ENCODE data around the gene ABHD2.

ABHD2 gene

DNA sequence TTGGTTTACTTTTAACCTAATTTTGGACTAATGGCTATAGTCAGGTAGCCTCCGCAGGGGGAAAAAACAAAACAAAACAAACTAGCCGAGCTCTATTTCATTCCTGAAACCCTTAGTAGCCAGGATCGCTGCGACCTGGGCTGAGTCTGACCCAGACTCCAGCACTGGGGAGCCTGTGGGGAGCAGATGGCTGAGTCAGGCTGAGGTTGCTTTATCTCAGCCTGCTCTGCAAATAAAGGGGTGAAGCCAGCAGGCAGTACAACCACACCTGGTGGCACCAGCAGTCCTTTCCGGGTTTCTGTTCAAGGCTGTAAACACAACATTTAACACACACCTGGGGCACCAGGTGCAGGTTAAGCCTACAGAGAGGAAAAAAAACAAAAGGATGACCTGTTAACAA lies 27.3 kb downstream of the ABHD2 start:
- Histone ChIP-seq H3K4me2 (ENCODE audit: low read length) (peak overlapping the region; percentile 10; the same call in 1 of the 2 replicates), H3K36me3 (ENCODE audit: insufficient read depth, low read length) (peaks cover 31% of the 10 kb centered on the region), H3K4me3 (ENCODE audit: low read depth, low read length, poor library complexity, severe bottlenecking) (no peak overlapping the region), H3K9me3 (ENCODE audit: low read length) (no peaks in the 10 kb centered on the region), H3K4me1 (ENCODE audit: insufficient read depth, low read length, severe bottlenecking) (peaks cover 50% of the 10 kb centered on the region), H3K79me2 (ENCODE audit: insufficient read depth, low read length) (no peaks in the 10 kb centered on the region), H3K9me2 (ENCODE audit: low read depth, low read length) (no peaks in the 10 kb centered on the region), H3F3A (ENCODE audit: insufficient read depth, low read length) (no peaks in the 10 kb centered on the region), H3K9ac (ENCODE audit: low read length) (no peak overlapping the region; the same call in 1 of the 2 replicates), H3K27ac (ENCODE audit: low read depth, low read length, poor library complexity, severe bottlenecking) (peak overlapping the region; percentile 85), H2AFZ (ENCODE audit: low read length) (no peak overlapping the region), H3K27me3 (ENCODE audit: insufficient read depth, low read length) (no peaks in the 10 kb centered on the region), H4K20me1 (ENCODE audit: insufficient read depth, low read length) (no peaks in the 10 kb centered on the region)
- TF ChIP-seq EZH2 (IDR thresholded peaks at IDR 0.05; ENCODE audit: borderline replicate concordance, low read length): no peak
- no peak for TF ChIP-seq CTCF (IDR thresholded peaks at IDR 0.05; ENCODE audit: low read length)

GRCh38 chr15:89116404-89116803 lies 28.1 kb downstream of the ABHD2 start:
- no peaks in the 10 kb centered on the region for H4K20me1 ChIP-seq (ENCODE audit: insufficient read depth, low read length)
- no peaks in the 10 kb centered on the region for H3K9me3 ChIP-seq (ENCODE audit: low read length)
- H3F3A ChIP-seq (ENCODE audit: insufficient read depth, low read length): no peaks in the 10 kb centered on the region
- peak overlapping the region; percentile 85 for H3K27ac ChIP-seq (ENCODE audit: low read depth, low read length, poor library complexity, severe bottlenecking)
- H3K4me2 ChIP-seq (ENCODE audit: low read length): no peak overlapping the region
- peaks cover 35% of the 10 kb centered on the region for H3K36me3 ChIP-seq (ENCODE audit: insufficient read depth, low read length)
- H3K4me1 ChIP-seq (ENCODE audit: insufficient read depth, low read length, severe bottlenecking): peaks cover 58% of the 10 kb centered on the region
- H3K9me2 ChIP-seq (ENCODE audit: low read depth, low read length): no peaks in the 10 kb centered on the region
- H3K9ac ChIP-seq (ENCODE audit: low read length): no peak overlapping the region; the same call in 1 of the 2 replicates
- TF ChIP-seq CTCF (IDR thresholded peaks at IDR 0.05; ENCODE audit: low read length) (no peak), EZH2 (IDR thresholded peaks at IDR 0.05; ENCODE audit: borderline replicate concordance, low read length) (no peak)
- no peak overlapping the region for H3K4me3 ChIP-seq (ENCODE audit: low read depth, low read length, poor library complexity, severe bottlenecking)
- no peaks in the 10 kb centered on the region for H3K79me2 ChIP-seq (ENCODE audit: insufficient read depth, low read length)
- no peaks in the 10 kb centered on the region for H3K27me3 ChIP-seq (ENCODE audit: insufficient read depth, low read length)
- no peak overlapping the region for H2AFZ ChIP-seq (ENCODE audit: low read length)

GRCh38 chr15:89117790-89118189 lies 29.5 kb downstream of the ABHD2 start:
- H3K4me1 ChIP-seq (ENCODE audit: insufficient read depth, low read length, severe bottlenecking): peaks cover 50% of the 10 kb centered on the region
- no peaks in the 10 kb centered on the region for H3K79me2 ChIP-seq (ENCODE audit: insufficient read depth, low read length)
- H3K27ac ChIP-seq (ENCODE audit: low read depth, low read length, poor library complexity, severe bottlenecking): peak overlapping the region; percentile 7

More at GRCh38 chr15:89117790-89118189, 29.5 kb downstream of the ABHD2 start:
- H3F3A ChIP-seq (ENCODE audit: insufficient read depth, low read length): no peaks in the 10 kb centered on the region
- H3K27me3 ChIP-seq (ENCODE audit: insufficient read depth, low read length): no peaks in the 10 kb centered on the region
- peaks cover 36% of the 10 kb centered on the region for H3K36me3 ChIP-seq (ENCODE audit: insufficient read depth, low read length)
- no peaks in the 10 kb centered on the region for H3K9me3 ChIP-seq (ENCODE audit: low read length)
- no peak overlapping the region for H3K9ac ChIP-seq (ENCODE audit: low read length)
- TF ChIP-seq CTCF (IDR thresholded peaks at IDR 0.05; ENCODE audit: low read length): no peak
- TF ChIP-seq EZH2 (IDR thresholded peaks at IDR 0.05; ENCODE audit: borderline replicate concordance, low read length): no peak
- H4K20me1 ChIP-seq (ENCODE audit: insufficient read depth, low read length): no peaks in the 10 kb centered on the region
- no peak overlapping the region for H2AFZ ChIP-seq (ENCODE audit: low read length)
- no peak overlapping the region for H3K4me3 ChIP-seq (ENCODE audit: low read depth, low read length, poor library complexity, severe bottlenecking)
- no peaks in the 10 kb centered on the region for H3K9me2 ChIP-seq (ENCODE audit: low read depth, low read length)
- no peak overlapping the region for H3K4me2 ChIP-seq (ENCODE audit: low read length)

Data from OCI-LY1 (cell line).